Endothelial cell of umbilical vein (primary cell): ENCODE results near the gene ARL6IP4.
A peak's percentile ranks its signal among the peaks of the same experiment; 100 is the strongest.

Experiments used
- EZH2 ChIP-seq: IDR thresholded peaks from 2 replicates; pipeline ENCODE4 v1.6.1; 2012; ENCODE audit warnings: borderline replicate concordance, low read depth, mild to moderate bottlenecking, moderate library complexity, low read length, inconsistent platforms; ENCODE audit not compliant: severe bottlenecking
- FOS ChIP-seq: IDR thresholded peaks from 2 replicates; pipeline ENCODE4 v1.6.1; 2011; ENCODE audit warnings: mild to moderate bottlenecking, low read length, moderate library complexity, borderline replicate concordance; ENCODE audit not compliant: insufficient read depth
- GATA2 ChIP-seq: IDR thresholded peaks from 2 replicates; pipeline ENCODE4 v1.7.0; 2011; ENCODE audit warnings: low read depth, mild to moderate bottlenecking, moderate library complexity, mixed read lengths, low read length; ENCODE audit not compliant: insufficient read length, insufficient read depth
- MYC ChIP-seq: IDR thresholded peaks from one replicate; pipeline ENCODE4 v1.6.1; 2011; ENCODE audit warnings: mild to moderate bottlenecking, low read depth, low read length
- POLR2A ChIP-seq: IDR thresholded peaks from 2 replicates; pipeline ENCODE4 v1.6.1; 2012; ENCODE audit warnings: low read depth, mild to moderate bottlenecking, control low read depth, low read length
- POLR2AphosphoS5 ChIP-seq: IDR thresholded peaks from 2 replicates; pipeline ENCODE4 v1.6.1; 2012; ENCODE audit warnings: low read depth, mild to moderate bottlenecking, control low read depth, low read length, moderate library complexity; ENCODE audit not compliant: insufficient read depth
- TF ChIP-seq, protein P1 (sequence below), 2 donors: IDR thresholded peaks; 1 replicate in 1 of 2; 2 replicates in 1 of 2; pipeline ENCODE4 v1.5.1; 2011; ENCODE audit warnings: low read length in 2 of 2, mild to moderate bottlenecking in 2 of 2, moderate library complexity in 2 of 2, control low read depth in 1 of 2, inconsistent platforms in 1 of 2, low read depth in 1 of 2; ENCODE audit not compliant: insufficient read depth in 1 of 2; ENCODE audit errors: extremely low read depth in 1 of 2
- TF ChIP-seq, protein P2 (sequence below): IDR thresholded peaks from 2 replicates; pipeline ENCODE4 v1.6.1; 2011; ENCODE audit not compliant: insufficient read depth, insufficient read length

DNA sequence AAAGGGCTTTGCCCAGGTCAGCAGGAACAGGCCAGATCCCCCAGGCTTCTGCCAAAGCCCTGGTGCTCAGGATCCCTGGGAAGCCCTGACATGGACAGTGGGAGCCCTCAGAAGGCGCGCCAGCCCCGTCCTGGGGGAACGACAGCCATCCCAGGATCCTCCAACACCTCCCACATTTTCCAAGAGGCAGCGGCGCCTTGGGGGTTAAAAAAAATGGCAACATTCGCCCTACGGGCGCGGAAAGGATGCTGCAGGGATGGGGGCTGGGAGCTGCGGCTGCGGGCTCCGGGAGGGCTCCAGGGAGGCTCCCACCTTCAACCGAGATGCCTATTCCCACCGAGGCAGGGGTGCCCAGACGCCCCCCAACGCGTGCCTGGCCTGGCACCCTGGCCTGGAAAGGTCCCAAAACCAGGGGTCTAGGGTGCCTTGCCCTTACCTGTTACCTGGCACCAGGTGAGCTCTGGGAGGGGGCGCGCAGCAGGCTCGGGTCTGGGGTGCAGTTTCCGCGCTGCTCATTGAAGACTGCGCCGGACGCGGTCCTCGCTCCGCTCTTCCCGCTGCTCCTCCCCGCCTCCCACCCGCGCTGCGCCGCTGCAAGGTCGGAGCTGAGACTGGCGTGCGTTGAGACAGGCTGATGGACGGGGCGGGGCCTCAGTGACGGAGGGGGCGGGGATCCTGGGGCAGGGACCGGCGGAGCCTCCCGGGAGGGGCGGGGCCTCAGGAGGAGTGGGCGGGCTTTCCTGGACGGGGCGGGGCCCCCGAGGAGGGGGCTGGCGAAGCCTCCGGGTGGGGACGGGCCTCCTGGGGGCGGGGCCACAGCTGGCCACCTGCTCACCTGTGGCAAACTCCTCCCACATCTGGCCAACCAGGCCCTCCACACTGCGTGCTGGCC lies 14.4 kb upstream of the ARL6IP4 start, which contains the start of gene ABCB9:
- TF ChIP-seq GATA2 (no peak), FOS (no peak), MYC (no peak), POLR2AphosphoS5 (peak; percentile 75), POLR2A (peak; percentile 54), EZH2 (no peak)
- TF ChIP-seq, protein P1, sequence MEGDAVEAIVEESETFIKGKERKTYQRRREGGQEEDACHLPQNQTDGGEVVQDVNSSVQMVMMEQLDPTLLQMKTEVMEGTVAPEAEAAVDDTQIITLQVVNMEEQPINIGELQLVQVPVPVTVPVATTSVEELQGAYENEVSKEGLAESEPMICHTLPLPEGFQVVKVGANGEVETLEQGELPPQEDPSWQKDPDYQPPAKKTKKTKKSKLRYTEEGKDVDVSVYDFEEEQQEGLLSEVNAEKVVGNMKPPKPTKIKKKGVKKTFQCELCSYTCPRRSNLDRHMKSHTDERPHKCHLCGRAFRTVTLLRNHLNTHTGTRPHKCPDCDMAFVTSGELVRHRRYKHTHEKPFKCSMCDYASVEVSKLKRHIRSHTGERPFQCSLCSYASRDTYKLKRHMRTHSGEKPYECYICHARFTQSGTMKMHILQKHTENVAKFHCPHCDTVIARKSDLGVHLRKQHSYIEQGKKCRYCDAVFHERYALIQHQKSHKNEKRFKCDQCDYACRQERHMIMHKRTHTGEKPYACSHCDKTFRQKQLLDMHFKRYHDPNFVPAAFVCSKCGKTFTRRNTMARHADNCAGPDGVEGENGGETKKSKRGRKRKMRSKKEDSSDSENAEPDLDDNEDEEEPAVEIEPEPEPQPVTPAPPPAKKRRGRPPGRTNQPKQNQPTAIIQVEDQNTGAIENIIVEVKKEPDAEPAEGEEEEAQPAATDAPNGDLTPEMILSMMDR (IDR thresholded peaks at IDR 0.05; ENCODE audit: extremely low read depth in 1 of 2, insufficient read depth in 1 of 2, low read depth in 1 of 2, low read length in 2 of 2): no peak
- TF ChIP-seq, protein P2, sequence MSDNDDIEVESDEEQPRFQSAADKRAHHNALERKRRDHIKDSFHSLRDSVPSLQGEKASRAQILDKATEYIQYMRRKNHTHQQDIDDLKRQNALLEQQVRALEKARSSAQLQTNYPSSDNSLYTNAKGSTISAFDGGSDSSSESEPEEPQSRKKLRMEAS: no peak
